H9 (cell line): ENCODE measurements around the gene TRMT1. TPM values are rescaled to one million over a fixed set of nuclear protein-coding genes. Genes with fewer than 3 reads are reported as not detected.

ENCODE experiments used
- DNase-seq: peaks from one replicate; pipeline ENCODE4 v3.0.0-alpha.2; 2017
- H2AFZ ChIP-seq: one replicate; pipeline ENCODE4 v1.6.1; 2013; ENCODE audit warnings: mild to moderate bottlenecking, low read length, control low read depth, moderate library complexity
- H2AK5ac ChIP-seq: 2 replicates; pipeline ENCODE4 v1.6.1; 2013; ENCODE audit warnings: low read length, control low read depth, mixed read lengths; ENCODE audit not compliant: insufficient read length
- H2BK120ac ChIP-seq: one replicate; pipeline ENCODE4 v1.6.1; 2013; ENCODE audit warnings: low read depth, mild to moderate bottlenecking, low read length, control low read depth, inconsistent platforms; ENCODE audit not compliant: poor library complexity, severe bottlenecking
- H2BK12ac ChIP-seq: 2 replicates; pipeline ENCODE4 v1.6.1; 2013; ENCODE audit warnings: low read length, control low read depth, mixed read lengths, low read depth; ENCODE audit not compliant: insufficient read length
- H2BK15ac ChIP-seq: 2 replicates; pipeline ENCODE4 v1.6.1; 2013; ENCODE audit warnings: low read depth, low read length, control low read depth
- H2BK20ac ChIP-seq: one replicate; pipeline ENCODE4 v1.6.1; 2013; ENCODE audit warnings: low read depth, mild to moderate bottlenecking, low read length, control low read depth, inconsistent platforms; ENCODE audit not compliant: poor library complexity, severe bottlenecking
- H2BK5ac ChIP-seq: 2 replicates; pipeline ENCODE4 v1.6.1; 2013; ENCODE audit warnings: low read length, control low read depth, mixed read lengths; ENCODE audit not compliant: insufficient read length
- H3K14ac ChIP-seq: 2 replicates; pipeline ENCODE4 v1.6.1; 2013; ENCODE audit warnings: low read length, control low read depth; ENCODE audit not compliant: insufficient read depth
- H3K18ac ChIP-seq: 2 replicates; pipeline ENCODE4 v1.6.1; 2013; ENCODE audit warnings: low read depth, mild to moderate bottlenecking, mixed read lengths, low read length, control low read depth; ENCODE audit not compliant: insufficient read length
- H3K23ac ChIP-seq: 2 replicates; pipeline ENCODE4 v1.6.1; 2013; ENCODE audit warnings: low read length, control low read depth, mixed read lengths, low read depth; ENCODE audit not compliant: insufficient read length
- H3K23me2 ChIP-seq: 2 replicates; pipeline ENCODE4 v1.6.1; 2013; ENCODE audit warnings: low read depth, mild to moderate bottlenecking, mixed read lengths, low read length, control low read depth; ENCODE audit not compliant: insufficient read length, poor library complexity, severe bottlenecking
- H3K27ac ChIP-seq: 2 replicates; pipeline ENCODE4 v1.5.1; 2013; ENCODE audit warnings: low read length, control low read depth, mixed read lengths, low read depth; ENCODE audit not compliant: insufficient read length
- H3K27me3 ChIP-seq: 2 replicates; pipeline ENCODE4 v1.6.1; 2013; ENCODE audit warnings: low read length, control low read depth, inconsistent platforms; ENCODE audit not compliant: insufficient read depth
- H3K4ac ChIP-seq: 2 replicates; pipeline ENCODE4 v1.6.1; 2013; ENCODE audit warnings: low read depth, mild to moderate bottlenecking, control low read depth, inconsistent platforms, low read length, moderate library complexity
- H3K4me1 ChIP-seq: 2 replicates; pipeline ENCODE4 v1.6.1; 2013; ENCODE audit warnings: low read length, control low read depth, inconsistent platforms; ENCODE audit not compliant: insufficient read depth
- H3K4me2 ChIP-seq: 2 replicates; pipeline ENCODE4 v1.6.1; 2013; ENCODE audit warnings: low read length, control low read depth, mixed read lengths; ENCODE audit not compliant: insufficient read length, insufficient read depth
- H3K56ac ChIP-seq: 2 replicates; pipeline ENCODE4 v1.6.1; 2013; ENCODE audit warnings: low read depth, mild to moderate bottlenecking, mixed read lengths, low read length, control low read depth; ENCODE audit not compliant: insufficient read length
- H3K79me1 ChIP-seq: 2 replicates; pipeline ENCODE4 v1.6.1; 2013; ENCODE audit warnings: low read depth, mild to moderate bottlenecking, moderate library complexity, low read length, control low read depth, inconsistent platforms; ENCODE audit not compliant: insufficient read depth, poor library complexity, severe bottlenecking
- H3K79me2 ChIP-seq: 2 replicates; pipeline ENCODE4 v1.6.1; 2013; ENCODE audit warnings: low read length, control low read depth, inconsistent platforms; ENCODE audit not compliant: insufficient read depth
- H3K9ac ChIP-seq: 2 replicates; pipeline ENCODE4 v1.6.1; 2013; ENCODE audit warnings: low read length, control low read depth, mixed read lengths; ENCODE audit not compliant: insufficient read length; ENCODE audit errors: extremely low read depth
- H3K9me3 ChIP-seq: one replicate; pipeline ENCODE4 v1.6.1; 2013; ENCODE audit warnings: low read depth, low read length, inconsistent platforms; ENCODE audit not compliant: control insufficient read depth
- H3T11ph ChIP-seq: one replicate; pipeline ENCODE4 v1.6.1; 2013; ENCODE audit warnings: mild to moderate bottlenecking, low read length, control low read depth, inconsistent platforms
- H4K20me1 ChIP-seq: one replicate; pipeline ENCODE4 v1.6.1; 2013; ENCODE audit not compliant: control insufficient read depth, insufficient read length, insufficient read depth
- H4K5ac ChIP-seq: 2 replicates; pipeline ENCODE4 v1.6.1; 2013; ENCODE audit warnings: low read depth, mild to moderate bottlenecking, mixed read lengths, low read length, control low read depth; ENCODE audit not compliant: insufficient read length
- H4K8ac ChIP-seq: replicated peaks from 2 replicates; pipeline ENCODE4 v1.6.1; 2013; ENCODE audit warnings: low read length, control low read depth, mixed read lengths, low read depth; ENCODE audit not compliant: insufficient read length
- H4K91ac ChIP-seq: 2 replicates; pipeline ENCODE4 v1.6.1; 2013; ENCODE audit warnings: low read depth, mild to moderate bottlenecking, moderate library complexity, mixed read lengths, low read length, control low read depth; ENCODE audit not compliant: insufficient read length
- H3K27ac Mint-ChIP-seq, 3 experiments: 2 replicates in 2 of 3; 3 replicates in 1 of 3; pipeline ENCODE4 v1.8.0; 2020 to 2021; ENCODE audit warnings: mixed read lengths in 3 of 3, mild to moderate bottlenecking in 1 of 3, moderate library complexity in 1 of 3
- H3K27me3 Mint-ChIP-seq: 2 replicates; pipeline ENCODE4 v1.8.0; 2021; ENCODE audit warnings: low read depth, mild to moderate bottlenecking, moderate library complexity, mixed read lengths
- H3K36me3 Mint-ChIP-seq, 3 experiments: 2 replicates in 2 of 3; 3 replicates in 1 of 3; pipeline ENCODE4 v1.8.0; 2020 to 2021; ENCODE audit warnings: low read depth in 3 of 3, mixed read lengths in 3 of 3; ENCODE audit not compliant: insufficient read depth in 1 of 3
- H3K4me1 Mint-ChIP-seq, 2 experiments: 2 replicates each; pipeline ENCODE4 v1.8.0; 2020; ENCODE audit warnings: mixed read lengths in 2 of 2
- H3K4me3 Mint-ChIP-seq, 2 experiments: 2 replicates in 1 of 2; 3 replicates in 1 of 2; pipeline ENCODE4 v1.8.0; 2020 to 2021; ENCODE audit warnings: mild to moderate bottlenecking in 2 of 2, mixed read lengths in 2 of 2, moderate library complexity in 1 of 2
- H3K9me3 Mint-ChIP-seq, 2 experiments: 2 replicates in 1 of 2; 3 replicates in 1 of 2; pipeline ENCODE4 v1.8.0; 2020; ENCODE audit warnings: mild to moderate bottlenecking in 2 of 2, mixed read lengths in 2 of 2, moderate library complexity in 1 of 2
- CTCF ChIP-seq: fragments of 200-600 bp; sonication (generic); conservative IDR thresholded peaks from 3 replicates; pipeline ENCODE4 v1.8.0; 2021; ENCODE audit warnings: antibody characterized with exemption, mild to moderate bottlenecking
- WGBS: extraction: QIAGEN DNeasy Blood & Tissue Kit; methylation state at CpG from one replicate; pipeline ENCODE4 v1.1.7; 2013; ENCODE audit warnings: missing lambda C conversion rate, low lambda C conversion rate, mixed read lengths; ENCODE audit not compliant: insufficient read length; ENCODE audit errors: extremely low coverage; 5-methylcytosine and 5-hydroxymethylcytosine counted together
- total RNA-seq: library from RNA; stranded (reverse); gene quantifications from 2 replicates; pipeline ENCODE4 v1.2.1, GENCODE V29; 2021

The TRMT1 gene
- total RNA-seq, 1 experiment from 2014 or later: 95.7 TPM

GRCh38 chr19:13077240-13077639 is 39.3 kb downstream of the TRMT1 start:
- Histone ChIP-seq H2BK120ac (no peak overlapping the region), H3K27ac (no peak overlapping the region), H3K14ac (no peak overlapping the region; the same call in 1 of the 2 replicates), H3K56ac (no peak overlapping the region), H4K8ac (no peak overlapping the region), H3K4ac (no peak overlapping the region), H2BK15ac (no peak overlapping the region), H4K5ac (no peak overlapping the region), H2BK5ac (no peak overlapping the region), H3T11ph (no peak overlapping the region), H3K23ac (no peak overlapping the region), H3K79me1 (no peaks in the 10 kb centered on the region), H3K4me1 (peaks cover 8% of the 10 kb centered on the region; the same call in 1 of the 2 replicates), H2BK12ac (no peak overlapping the region), H3K9me3 (no peaks in the 10 kb centered on the region), H4K20me1 (no peaks in the 10 kb centered on the region), H3K18ac (no peak overlapping the region), H3K23me2 (peaks cover 3% of the 10 kb centered on the region), H3K4me2 (no peak overlapping the region), H4K91ac (no peak overlapping the region), H2AFZ (no peak overlapping the region), H2BK20ac (no peak overlapping the region), H3K79me2 (no peaks in the 10 kb centered on the region), H2AK5ac (no peak overlapping the region), H3K9ac (no peak overlapping the region), H3K27me3 (peaks cover 2% of the 10 kb centered on the region; the same call in 1 of the 2 replicates)
- DNase-seq: no peak
- H3K4me3 Mint-ChIP-seq: peak overlapping the region in 1 of 2 experiments; percentile 45; a peak in 1 of 5 replicates
- no peaks in the 10 kb centered on the region for H3K9me3 Mint-ChIP-seq
- H3K4me1 Mint-ChIP-seq: peaks cover 18 to 48% of the 10 kb centered on the region in 2 experiments
- H3K27ac Mint-ChIP-seq: no peak overlapping the region
- no CpG with 5 or more reads among the region's 11 CpGs for WGBS
- peaks cover 67% of the 10 kb centered on the region for H3K27me3 Mint-ChIP-seq
- TF ChIP-seq CTCF: no peak
- H3K36me3 Mint-ChIP-seq: peaks cover 0 to 1% (median 0%) of the 10 kb centered on the region in 3 experiments; a peak in 1 of 7 replicates
